ENCODE results near the gene MARCOL. TPM values are rescaled to one million over a fixed set of nuclear protein-coding genes. Genes with fewer than 3 reads are reported as not detected.
A peak's percentile ranks its signal among the peaks of the same experiment; 100 is the strongest.

Gene MARCOL
- total RNA-seq, 6 donors from 2014 or later = not detected

DNA sequence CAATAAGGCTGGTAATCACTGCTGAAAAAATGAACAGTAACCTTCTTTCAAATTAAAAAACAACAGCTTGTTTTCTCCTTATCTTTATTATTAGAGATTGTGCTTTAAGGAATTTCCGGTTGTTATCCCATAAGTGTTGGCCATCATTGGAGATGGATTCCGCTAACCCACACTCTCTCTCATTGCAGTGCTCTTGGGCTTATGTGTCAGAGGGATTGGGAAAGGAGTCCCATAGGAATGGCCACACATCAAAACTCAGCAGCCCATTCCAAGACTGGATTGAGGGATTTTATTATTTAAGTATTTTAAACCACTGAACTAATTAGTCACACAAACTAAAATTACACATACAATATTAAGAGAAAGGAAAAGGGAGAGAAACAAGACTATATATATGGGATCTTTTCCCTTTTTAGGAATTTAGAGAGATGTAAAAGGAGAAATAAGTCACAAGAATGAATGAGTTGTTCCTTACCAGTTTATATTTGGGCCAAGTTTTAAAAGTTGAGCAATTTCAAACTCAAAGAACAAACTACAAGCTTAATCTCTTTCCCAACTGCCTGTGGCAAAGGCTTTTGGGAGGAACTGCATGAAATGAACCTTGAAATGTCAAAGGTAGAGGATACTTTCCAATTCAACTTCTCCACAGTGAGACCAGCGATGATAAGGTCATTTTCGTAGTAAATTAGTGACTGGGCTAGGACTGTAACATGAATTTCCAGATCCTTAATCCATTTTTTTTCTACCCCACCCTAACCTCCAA, 33.1 kb upstream of the MARCOL start:
- no peak for TF ChIP-seq EP300 (IDR thresholded peaks at IDR 0.05)
- no peak for TF ChIP-seq POLR2AphosphoS5 (IDR thresholded peaks at IDR 0.05)
- TF ChIP-seq POLR2A (IDR thresholded peaks at IDR 0.05) = no peak
- TF ChIP-seq, protein P1, sequence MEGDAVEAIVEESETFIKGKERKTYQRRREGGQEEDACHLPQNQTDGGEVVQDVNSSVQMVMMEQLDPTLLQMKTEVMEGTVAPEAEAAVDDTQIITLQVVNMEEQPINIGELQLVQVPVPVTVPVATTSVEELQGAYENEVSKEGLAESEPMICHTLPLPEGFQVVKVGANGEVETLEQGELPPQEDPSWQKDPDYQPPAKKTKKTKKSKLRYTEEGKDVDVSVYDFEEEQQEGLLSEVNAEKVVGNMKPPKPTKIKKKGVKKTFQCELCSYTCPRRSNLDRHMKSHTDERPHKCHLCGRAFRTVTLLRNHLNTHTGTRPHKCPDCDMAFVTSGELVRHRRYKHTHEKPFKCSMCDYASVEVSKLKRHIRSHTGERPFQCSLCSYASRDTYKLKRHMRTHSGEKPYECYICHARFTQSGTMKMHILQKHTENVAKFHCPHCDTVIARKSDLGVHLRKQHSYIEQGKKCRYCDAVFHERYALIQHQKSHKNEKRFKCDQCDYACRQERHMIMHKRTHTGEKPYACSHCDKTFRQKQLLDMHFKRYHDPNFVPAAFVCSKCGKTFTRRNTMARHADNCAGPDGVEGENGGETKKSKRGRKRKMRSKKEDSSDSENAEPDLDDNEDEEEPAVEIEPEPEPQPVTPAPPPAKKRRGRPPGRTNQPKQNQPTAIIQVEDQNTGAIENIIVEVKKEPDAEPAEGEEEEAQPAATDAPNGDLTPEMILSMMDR (IDR thresholded peaks at IDR 0.05) = no peak
- DNase-seq = no peak
- Histone ChIP-seq H3K27ac (peak overlapping the region in 2 of 4 donors; percentile 2 to 7), H3K9me3 (no peaks in the 10 kb centered on the region), H3K4me3 (no peak overlapping the region), H3K4me1 (no peaks in the 10 kb centered on the region), H3K27me3 (no peaks in the 10 kb centered on the region), H3K36me3 (no peaks in the 10 kb centered on the region)
- 81 to 84% methylated on average over 4 of the region's 4 CpGs for WGBS, 2 donors
- peak in 1 of 2 donors; percentile 38 for ATAC-seq (ENCODE audit: low FRiP score in 2 of 2)

DNA sequence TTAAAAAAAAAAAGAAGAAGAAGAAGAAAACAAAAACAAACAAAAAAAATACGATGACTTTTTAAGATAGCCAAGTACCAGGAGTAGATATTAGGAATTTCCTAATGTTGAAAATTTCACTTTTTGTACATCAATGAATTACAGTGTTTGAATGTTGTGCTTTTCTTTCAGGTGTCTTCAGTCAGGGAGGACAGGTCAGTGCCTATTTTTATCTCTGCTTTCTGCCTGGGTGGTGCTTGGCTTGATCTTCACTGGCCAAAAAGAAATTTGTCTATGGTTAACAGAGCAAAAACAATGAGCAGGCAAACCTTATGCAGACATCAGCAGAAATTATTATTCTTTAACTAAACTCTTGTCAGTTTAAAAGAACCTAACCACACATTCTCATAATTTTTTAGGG, 32.5 kb upstream of the MARCOL start:
- no peaks in the 10 kb centered on the region for H3K9me3 ChIP-seq
- 62 to 78% methylated on average over 1 of the region's 1 CpG for WGBS, 2 donors
- no peak for ATAC-seq (ENCODE audit: low FRiP score in 2 of 2)
- no peak for DNase-seq
- no peaks in the 10 kb centered on the region for H3K27me3 ChIP-seq
- H3K36me3 ChIP-seq = no peaks in the 10 kb centered on the region
- H3K27ac ChIP-seq = peak overlapping the region in 1 of 4 donors; percentile 2
- no peaks in the 10 kb centered on the region for H3K4me1 ChIP-seq
- H3K4me3 ChIP-seq = no peak overlapping the region
- TF ChIP-seq POLR2A (IDR thresholded peaks at IDR 0.05) (no peak), EP300 (IDR thresholded peaks at IDR 0.05) (no peak), POLR2AphosphoS5 (IDR thresholded peaks at IDR 0.05) (no peak)
- TF ChIP-seq, protein P1 (IDR thresholded peaks at IDR 0.05) = no peak

DNA sequence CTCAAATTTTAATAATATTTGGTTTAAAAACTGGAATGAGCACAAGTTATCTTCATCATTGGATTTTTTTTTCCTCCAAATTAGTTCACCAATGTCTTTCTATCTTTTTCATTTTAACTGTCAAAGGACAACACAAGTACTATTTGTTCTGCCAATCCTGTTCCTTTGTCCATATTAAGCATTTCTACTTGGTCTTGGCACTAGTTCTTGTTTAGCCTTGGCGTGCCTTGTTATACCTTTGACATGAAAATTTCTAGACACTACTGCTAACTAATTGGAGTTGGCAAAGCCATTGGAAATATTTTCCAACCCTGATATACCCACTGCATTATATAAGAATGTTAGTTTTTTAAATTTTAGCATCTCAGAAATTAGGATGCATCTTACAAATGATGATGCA, 31.7 kb upstream of the MARCOL start:
- Histone ChIP-seq H3K27me3 (no peaks in the 10 kb centered on the region), H3K36me3 (no peaks in the 10 kb centered on the region), H3K4me3 (no peak overlapping the region), H3K9me3 (no peaks in the 10 kb centered on the region), H3K4me1 (no peaks in the 10 kb centered on the region), H3K27ac (no peak overlapping the region)
- no peak for TF ChIP-seq EP300 (IDR thresholded peaks at IDR 0.05)
- TF ChIP-seq, protein P1 (IDR thresholded peaks at IDR 0.05) = no peak
- no peak for TF ChIP-seq POLR2A (IDR thresholded peaks at IDR 0.05)
- no peak for TF ChIP-seq POLR2AphosphoS5 (IDR thresholded peaks at IDR 0.05)
- DNase-seq = no peak
- 60 to 79% methylated on average over 1 of the region's 1 CpG for WGBS, 2 donors
- ATAC-seq (ENCODE audit: low FRiP score in 2 of 2) = no peak

DNA sequence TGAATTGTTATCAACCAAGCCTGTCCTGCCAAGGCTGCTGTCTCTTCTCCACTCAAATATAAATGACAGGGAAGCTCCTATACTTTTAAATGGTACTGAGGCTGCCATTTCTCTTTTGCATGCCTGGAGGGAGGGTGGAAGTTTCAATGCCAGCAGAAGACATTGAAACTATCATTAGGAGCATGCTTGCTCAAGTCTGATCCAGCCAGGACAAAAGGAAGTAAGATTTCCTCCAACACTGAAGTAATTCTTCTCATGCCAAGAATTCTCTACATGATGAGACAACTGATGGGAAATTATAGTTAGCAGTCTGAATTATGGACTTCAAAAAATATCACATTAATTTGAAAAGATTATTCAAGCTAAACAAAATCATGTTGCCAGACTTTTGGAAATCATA, 30.1 kb upstream of the MARCOL start:
- Histone ChIP-seq H3K9me3 (no peaks in the 10 kb centered on the region), H3K36me3 (no peaks in the 10 kb centered on the region), H3K4me3 (no peak overlapping the region), H3K27ac (no peak overlapping the region), H3K4me1 (no peaks in the 10 kb centered on the region), H3K27me3 (no peaks in the 10 kb centered on the region)
- DNase-seq = no peak
- TF ChIP-seq, protein P1 (IDR thresholded peaks at IDR 0.05) = no peak
- TF ChIP-seq POLR2A (IDR thresholded peaks at IDR 0.05) = no peak
- no peak for TF ChIP-seq EP300 (IDR thresholded peaks at IDR 0.05)
- TF ChIP-seq POLR2AphosphoS5 (IDR thresholded peaks at IDR 0.05) = no peak
- ATAC-seq (ENCODE audit: low FRiP score in 2 of 2) = peak in 1 of 2 donors; percentile 21
